Erythroblast (primary cell): ENCODE data around the gene RABL2B.
"Not testable (repeated sequence)": the region's sequence is repeated elsewhere in the genome, so short reads cannot be mapped to it uniquely, and the experiment has no call there.

ENCODE experiments used
- GATA1 ChIP-seq: IDR thresholded peaks from 2 replicates; pipeline ENCODE4 v1.6.1; 2011; ENCODE audit warnings: low read depth, mild to moderate bottlenecking, control low read depth, low read length, moderate library complexity
- POLR2A ChIP-seq: IDR thresholded peaks from 2 replicates; pipeline ENCODE4 v1.6.1; 2011; ENCODE audit warnings: mild to moderate bottlenecking, low read length

GRCh38 chr22:50747521-50747920, 35.9 kb downstream of the RABL2B start:
- TF ChIP-seq POLR2A, GATA1: not testable (repeated sequence)
